C4-2B (cell line): ENCODE measurements around the gene TCEAL3.

ENCODE experiments used
- H3K27ac ChIP-seq: fragments of 450-650 bp; 2 replicates; pipeline ENCODE4 v1.5.1; 2017
- ZFX ChIP-seq: fragments of 450-650 bp; IDR thresholded peaks from 2 replicates; pipeline ENCODE4 v1.6.1; 2017
- TF ChIP-seq, protein P1 (sequence below): fragments of 450-650 bp; conservative IDR thresholded peaks from 2 replicates; pipeline ENCODE4 v1.5.1; 2017; ENCODE audit warnings: mild to moderate bottlenecking

Gene TCEAL3

DNA sequence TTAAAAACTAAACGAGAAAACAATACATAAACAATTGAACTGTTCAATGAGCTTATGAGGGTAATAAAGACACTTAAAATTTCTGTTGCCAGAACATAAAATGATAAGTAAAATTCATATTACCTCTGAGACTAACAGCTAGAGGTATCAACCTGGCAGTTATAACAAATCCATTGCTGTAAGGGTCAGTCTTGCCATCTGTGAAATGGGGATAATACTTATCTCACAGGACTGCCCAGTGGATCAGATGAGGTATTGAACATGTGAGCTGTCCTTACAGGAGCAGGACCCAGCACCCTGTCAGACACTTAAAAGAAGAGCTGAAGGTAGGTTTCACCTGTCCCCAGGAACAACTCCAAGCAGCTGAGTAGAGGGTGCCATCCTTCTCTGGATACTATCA, 2.5 kb downstream of the TCEAL3 start:
- no peak for TF ChIP-seq ZFX
- TF ChIP-seq, protein P1, sequence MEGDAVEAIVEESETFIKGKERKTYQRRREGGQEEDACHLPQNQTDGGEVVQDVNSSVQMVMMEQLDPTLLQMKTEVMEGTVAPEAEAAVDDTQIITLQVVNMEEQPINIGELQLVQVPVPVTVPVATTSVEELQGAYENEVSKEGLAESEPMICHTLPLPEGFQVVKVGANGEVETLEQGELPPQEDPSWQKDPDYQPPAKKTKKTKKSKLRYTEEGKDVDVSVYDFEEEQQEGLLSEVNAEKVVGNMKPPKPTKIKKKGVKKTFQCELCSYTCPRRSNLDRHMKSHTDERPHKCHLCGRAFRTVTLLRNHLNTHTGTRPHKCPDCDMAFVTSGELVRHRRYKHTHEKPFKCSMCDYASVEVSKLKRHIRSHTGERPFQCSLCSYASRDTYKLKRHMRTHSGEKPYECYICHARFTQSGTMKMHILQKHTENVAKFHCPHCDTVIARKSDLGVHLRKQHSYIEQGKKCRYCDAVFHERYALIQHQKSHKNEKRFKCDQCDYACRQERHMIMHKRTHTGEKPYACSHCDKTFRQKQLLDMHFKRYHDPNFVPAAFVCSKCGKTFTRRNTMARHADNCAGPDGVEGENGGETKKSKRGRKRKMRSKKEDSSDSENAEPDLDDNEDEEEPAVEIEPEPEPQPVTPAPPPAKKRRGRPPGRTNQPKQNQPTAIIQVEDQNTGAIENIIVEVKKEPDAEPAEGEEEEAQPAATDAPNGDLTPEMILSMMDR: no peak

GRCh38 chrX:103613362-103613890, 5.7 kb downstream of the TCEAL3 start:
- H3K27ac ChIP-seq: no peak overlapping the region
- TF ChIP-seq, protein P1: no peak
- TF ChIP-seq ZFX: no peak

More for the DNA sequence above, 2.5 kb downstream of the TCEAL3 start:
- H3K27ac ChIP-seq: no peak overlapping the region

DNA sequence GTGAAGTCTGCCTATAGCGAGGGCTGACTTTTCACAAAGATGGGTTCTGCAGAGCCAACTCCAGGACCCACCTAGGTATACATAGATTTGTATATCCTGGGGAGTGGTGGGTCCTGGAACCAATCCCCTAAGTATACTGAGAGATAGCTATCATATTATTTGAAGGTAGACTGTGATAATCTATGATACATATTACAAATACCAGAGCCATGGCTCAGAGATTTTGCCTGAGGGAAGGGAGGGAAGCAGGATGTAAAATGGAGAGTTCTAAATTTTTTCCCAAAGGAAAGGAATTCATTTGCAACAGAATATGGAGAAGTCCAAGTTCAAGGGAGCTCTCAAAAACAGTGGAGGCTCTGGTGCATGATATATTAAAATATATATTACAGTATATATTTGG, 7.2 kb downstream of the TCEAL3 start:
- TF ChIP-seq ZFX: no peak
- TF ChIP-seq, protein P1: no peak
- no peak overlapping the region for H3K27ac ChIP-seq

GRCh38 chrX:103615781-103616371, 8.1 kb downstream of the TCEAL3 start:
- no peak for TF ChIP-seq ZFX
- TF ChIP-seq, protein P1: no peak
- H3K27ac ChIP-seq: no peak overlapping the region

GRCh38 chrX:103616676-103617186, 9.0 kb downstream of the TCEAL3 start:
- no peak overlapping the region for H3K27ac ChIP-seq
- no peak for TF ChIP-seq ZFX
- TF ChIP-seq, protein P1: no peak

DNA sequence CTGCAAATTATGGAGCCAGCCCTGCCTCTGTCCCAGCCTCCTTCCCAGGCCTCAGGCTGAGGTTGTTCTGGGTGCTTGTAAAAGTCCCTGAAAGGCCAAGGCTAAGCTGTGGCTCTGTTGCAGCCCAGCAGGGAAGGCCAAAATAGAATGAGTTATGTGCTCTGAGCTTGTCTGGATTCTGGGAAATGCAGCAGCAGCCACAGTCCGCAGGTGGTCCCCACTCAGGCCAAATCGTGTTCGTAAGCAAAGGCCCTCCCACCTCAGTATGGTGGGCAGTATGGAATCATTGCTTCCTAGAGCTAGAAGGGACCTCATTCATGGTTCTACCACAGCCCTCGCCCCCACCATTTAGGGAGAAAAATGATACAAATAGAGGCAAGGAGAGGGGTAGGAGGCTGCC, 16.3 kb downstream of the TCEAL3 start:
- no peak overlapping the region for H3K27ac ChIP-seq

GRCh38 chrX:103626855-103627254, 19.1 kb downstream of the TCEAL3 start:
- no peak overlapping the region for H3K27ac ChIP-seq
- TF ChIP-seq, protein P1: no peak
- TF ChIP-seq ZFX: no peak

More for the DNA sequence above, 16.3 kb downstream of the TCEAL3 start:
- TF ChIP-seq, protein P1: no peak
- no peak for TF ChIP-seq ZFX
